SKM-1 treated with dmso at 0.1 percent for 144 hours (cell line): ENCODE results near the gene ADAMTS17.

Source experiments
- DNase-seq: peaks from one replicate; lab custom pipeline; 2025; ENCODE audit not compliant: unreplicated experiment; lab: John Stamatoyannopoulos, UW

ADAMTS17 gene

DNA sequence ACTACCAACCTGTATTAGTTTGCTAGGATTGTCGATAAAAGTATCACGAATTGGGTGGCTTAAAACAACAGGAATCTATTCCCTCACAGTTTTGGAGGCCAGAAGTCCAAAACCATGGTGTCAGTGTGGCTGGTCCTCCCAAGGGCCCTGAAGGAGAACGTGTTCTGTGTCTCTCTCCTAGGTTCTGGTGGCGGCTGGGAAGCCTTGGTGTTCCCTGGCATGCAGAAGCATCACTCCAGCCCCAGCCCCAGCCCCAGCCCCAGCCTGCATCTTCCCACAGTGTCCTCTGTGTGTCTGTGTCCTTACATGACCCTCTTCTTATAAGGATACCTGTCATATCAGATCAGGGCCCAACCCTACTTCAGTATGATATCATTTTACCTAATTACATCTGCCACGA is 336.1 kb downstream of the ADAMTS17 start:
- no peak for DNase-seq

GRCh38 chr15:100005013-100005412 is 336.8 kb downstream of the ADAMTS17 start:
- no peak for DNase-seq

DNA sequence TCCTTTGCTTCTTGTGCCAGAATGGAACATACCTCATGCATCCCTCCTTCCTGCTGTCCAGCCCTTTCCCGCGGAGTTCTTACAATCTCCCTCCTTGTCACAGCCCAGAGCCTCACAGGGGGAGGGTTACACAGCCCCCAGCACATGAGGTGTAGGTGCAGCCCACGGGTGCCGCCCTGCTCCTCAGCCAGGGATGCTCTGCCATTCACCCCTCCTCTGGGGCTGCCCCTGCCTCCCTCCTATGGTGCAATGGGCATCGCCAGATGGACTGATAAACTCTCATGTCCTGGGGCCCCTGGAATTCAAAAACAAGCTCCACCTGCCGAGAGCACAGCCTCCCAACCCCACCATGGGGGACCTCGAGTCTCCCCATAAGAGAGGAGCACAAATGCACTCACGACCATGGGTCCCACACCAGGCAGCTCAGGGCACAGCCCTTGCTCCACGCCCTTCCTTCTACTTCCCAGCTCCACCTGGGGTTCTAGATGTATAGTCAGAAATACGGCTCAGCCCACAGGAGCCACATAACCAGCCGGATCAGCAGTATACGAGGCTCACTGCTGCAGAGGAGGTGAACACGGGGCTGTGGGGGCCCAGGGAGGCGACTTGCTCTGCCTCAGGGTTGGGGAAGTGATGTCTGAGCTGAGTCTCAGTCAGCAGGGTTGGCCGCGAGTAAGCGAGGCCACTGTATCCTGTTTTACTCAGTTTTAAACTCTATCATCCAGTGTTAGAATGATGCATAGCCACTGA is 338.8 kb downstream of the ADAMTS17 start:
- no peak for DNase-seq

DNA sequence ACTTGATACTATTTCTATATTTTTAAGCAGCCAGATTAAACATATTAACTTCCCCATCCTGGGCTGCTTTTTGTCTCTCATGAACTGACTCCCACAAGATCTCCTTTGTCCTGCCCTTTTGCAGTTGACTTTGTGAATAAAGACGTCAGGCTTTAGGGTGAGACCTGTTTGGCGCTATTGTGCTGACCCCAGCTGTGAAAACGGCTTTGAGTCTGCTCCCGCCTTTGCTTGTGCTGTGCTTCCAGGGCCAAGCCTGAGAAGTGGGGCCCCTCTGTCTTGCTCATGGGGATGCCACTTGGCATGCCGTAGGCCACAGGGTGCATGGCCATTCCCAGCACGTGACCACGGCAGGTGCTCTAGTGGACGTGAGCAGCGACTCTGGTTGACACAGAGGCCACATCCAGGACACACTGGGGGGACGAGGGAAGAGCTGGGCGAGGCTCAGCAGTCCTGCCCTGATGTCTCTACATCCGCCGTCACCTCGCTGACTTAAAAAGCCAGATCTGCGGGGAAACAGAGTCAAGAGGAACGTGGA is 339.6 kb downstream of the ADAMTS17 start:
- DNase-seq: no peak

- DNase-seq: no peak
Measured at GRCh38 chr15:100001405-100001804, 340.4 kb downstream of the ADAMTS17 start.

- DNase-seq: no peak
Measured at GRCh38 chr15:99999282-100000070, 342.3 kb downstream of the ADAMTS17 start.

- no peak for DNase-seq
Measured at GRCh38 chr15:99998661-99999101, 343.1 kb downstream of the ADAMTS17 start.

DNA sequence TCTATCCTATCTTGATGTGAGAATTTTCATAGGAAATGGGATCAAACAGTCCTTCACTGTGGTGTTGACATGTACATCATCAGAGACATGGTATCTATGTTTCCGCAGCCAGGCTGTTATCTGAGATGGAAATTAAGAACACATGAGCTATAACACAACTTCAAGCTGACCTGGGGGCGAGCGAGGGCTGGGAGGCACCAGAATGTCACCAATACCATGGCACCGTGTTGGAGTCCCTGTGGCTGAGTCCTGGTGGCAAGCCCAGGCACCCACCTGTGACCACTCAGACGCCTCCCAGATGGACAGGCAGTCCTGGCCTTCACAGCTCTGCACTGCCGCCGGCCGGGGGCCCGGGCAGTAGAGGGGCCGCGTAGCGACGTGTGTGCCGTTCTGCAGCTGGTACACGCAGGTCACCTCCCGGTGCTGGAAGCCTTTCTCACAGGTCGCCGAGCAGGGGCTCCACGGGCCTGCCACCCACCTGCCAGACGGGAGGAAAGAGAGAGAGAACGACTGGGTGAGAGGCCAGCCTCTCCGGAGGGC is 344.6 kb downstream of the ADAMTS17 start:
- DNase-seq: no peak

DNA sequence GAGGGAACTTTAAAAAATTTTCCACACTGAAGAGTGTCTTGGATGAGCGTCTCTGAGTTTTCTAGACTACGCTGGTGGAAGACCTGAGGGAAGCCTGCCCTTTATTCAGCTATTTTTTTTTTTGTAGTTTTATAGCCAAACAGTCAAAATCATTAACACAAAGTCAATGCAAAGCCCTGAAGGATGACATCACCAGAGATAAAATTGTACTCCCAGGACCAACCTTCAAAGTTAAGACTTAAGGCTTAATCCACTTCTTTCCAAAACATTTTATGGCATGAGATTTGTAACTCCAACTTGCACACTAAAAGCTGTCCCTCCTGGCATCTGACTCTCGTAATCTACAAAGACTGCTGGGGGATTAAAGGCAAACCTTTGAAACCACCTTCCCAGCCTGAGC is 345.1 kb downstream of the ADAMTS17 start:
- no peak for DNase-seq

- no peak for DNase-seq
Measured at GRCh38 chr15:99995543-99995942, 346.2 kb downstream of the ADAMTS17 start.

GRCh38 chr15:99994849-99995248 is 346.9 kb downstream of the ADAMTS17 start:
- DNase-seq: no peak

DNA sequence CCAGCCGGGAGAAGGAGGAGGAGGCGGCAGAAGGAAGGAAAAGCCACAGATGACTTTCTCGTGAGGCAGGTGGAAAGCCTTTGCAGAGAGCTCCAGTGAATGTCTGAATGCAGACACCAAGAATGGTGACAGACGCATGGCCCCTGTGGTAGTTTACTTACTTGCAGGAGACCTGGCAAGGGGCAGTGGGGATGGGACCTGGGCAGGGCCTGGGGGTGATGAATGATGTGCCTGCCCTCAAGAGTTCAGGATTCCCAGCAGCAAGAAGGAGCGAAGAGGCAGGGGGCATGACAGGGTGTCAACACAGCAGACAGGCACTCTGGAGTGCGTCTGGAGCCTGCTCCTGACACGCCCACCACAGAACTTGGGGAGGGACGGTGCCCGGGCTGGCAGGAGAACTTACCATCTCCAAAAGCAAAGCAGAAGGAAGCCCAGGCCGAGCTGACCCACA is 348.1 kb downstream of the ADAMTS17 start:
- no peak for DNase-seq

DNA sequence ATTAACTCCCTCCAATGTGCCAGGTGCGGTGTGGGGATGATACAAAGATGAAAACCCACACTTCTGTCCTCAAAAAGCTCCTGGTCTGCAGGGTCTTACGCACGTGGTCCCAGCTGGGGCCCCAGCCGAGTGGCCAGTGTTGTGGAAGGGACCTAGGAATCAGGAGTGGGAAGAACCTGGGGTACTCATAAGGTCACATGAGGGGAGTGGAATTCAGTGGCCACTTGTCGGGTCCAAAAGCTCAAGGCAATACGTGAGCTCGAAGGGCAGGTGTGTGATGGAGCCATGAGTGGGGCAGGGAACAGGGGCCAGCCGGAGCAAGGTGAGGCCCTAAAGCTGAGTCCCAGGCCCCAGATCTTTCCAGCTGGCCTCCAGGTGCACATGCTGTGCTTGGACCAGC is 348.5 kb downstream of the ADAMTS17 start:
- no peak for DNase-seq

- DNase-seq: no peak
Measured at GRCh38 chr15:99992611-99993231, 349.1 kb downstream of the ADAMTS17 start.

DNA sequence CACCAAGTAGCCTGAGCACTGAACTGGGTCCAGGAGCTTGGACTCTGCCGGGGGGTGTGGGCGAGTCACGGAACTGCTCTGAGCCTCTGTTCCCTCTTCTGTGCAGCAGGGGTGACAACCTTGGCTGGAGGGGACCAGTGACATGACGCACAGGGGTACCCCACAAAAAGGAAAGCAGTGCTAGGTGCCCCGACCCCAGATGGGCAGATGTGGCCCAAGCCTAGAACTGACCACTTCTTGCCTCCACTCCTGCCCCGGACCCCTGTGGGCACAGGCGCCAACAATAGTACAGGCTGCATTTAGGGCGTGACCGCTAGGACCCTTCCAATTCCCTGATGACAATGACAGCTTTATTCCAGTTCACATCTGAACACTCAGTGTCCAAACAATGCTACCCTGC is 352.7 kb downstream of the ADAMTS17 start:
- DNase-seq: no peak

DNA sequence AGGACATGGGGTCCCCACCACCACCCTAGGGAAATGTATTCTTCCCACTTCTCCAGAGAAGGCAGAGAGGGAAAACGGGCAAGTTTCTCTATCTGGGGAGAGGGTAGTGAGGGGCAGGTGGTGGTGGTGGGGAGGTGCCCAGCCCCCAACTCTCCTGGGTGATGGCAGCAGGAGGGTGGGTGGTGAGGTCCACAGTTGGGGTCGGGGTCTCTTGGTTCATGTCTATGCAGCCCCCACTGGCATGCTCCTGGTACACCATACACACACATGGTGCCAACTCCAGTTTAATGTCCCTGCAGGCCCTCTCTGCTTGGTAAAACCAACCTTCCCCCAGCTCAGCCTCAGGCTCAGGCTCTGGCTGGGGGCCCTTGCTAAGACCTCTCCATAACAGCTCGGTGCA is 354.1 kb downstream of the ADAMTS17 start:
- no peak for DNase-seq

DNA sequence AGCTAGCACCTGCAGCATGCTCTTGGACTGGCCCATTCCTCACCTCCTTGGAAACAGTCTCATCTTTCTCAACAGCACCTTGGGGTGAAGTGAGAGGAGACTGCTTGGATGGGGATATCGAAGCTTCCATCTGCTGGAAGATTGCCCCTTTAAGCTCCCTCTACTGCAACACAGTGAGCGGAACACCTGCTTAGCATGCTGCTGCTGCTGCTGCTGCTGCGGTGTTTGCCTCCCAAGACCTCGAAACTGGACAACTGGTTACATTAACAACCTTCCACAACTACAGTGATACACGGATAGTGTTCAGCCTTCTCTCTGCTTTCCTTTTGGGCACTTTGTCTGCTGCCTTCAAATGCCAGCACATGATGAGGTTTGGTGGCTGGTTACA is 354.7 kb downstream of the ADAMTS17 start:
- no peak for DNase-seq

DNA sequence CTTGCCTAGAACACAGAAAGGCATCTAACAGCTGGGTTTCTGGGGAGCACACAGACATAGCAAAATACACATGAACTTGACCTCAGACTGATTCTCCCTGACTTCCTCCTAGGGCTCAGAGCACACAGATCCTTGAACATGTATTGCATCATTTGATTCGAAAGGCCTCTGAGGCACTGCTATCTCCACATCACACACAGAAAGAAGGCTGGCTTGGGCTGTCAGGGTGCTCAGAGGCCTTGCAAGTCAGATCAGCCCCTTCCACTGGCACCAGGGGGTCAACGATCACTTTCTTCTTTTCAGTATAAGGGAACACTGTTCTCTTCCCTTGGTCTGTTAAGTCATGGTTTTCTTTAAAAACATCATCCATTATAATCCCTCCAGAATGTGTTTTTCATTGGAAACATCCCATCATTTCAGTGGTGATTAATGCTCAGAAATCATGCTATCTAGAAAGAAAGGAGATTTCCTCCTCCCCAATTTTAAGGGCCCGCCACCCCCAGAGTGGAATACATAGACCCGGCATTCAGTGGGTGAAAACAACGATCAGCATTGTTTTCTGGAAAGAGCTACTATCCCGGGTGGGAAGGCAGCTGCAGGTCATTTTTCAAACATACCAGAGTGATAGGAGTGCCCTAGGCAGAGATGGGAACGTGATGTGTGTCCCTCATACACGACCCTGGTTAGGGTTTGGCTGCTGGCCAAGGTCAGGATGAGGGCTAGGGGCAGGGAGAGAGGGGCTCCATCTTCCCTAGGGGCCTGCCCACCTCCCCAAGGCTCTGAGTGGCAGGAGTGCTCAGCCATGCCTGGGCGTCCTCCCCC is 355.3 kb downstream of the ADAMTS17 start:
- DNase-seq: peak; percentile 79

DNA sequence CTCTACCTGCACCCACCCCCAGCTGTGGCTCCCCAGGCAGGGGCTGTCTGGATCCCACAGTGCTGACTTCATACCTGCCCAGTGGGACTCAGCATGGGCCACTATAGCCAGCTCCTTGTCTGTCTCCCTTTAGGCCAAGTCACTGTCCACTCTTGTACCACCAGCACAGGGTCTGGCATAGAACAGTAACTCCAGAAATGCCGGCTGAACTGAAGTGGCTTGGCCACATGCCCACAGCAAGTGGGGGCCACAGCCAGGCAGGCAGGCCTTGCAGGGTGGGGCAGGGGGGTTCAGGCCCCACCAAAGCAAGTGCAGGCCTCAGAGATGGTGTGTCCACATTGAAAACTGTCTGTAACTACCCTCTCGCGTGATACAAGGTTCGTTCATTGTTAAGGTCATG is 355.9 kb downstream of the ADAMTS17 start:
- no peak for DNase-seq

GRCh38 chr15:99984491-99985243 is 357.1 kb downstream of the ADAMTS17 start:
- no peak for DNase-seq
